ENCODE data around the gene SLC49A4. TPM values are rescaled to one million over a fixed set of nuclear protein-coding genes. Genes with fewer than 3 reads are reported as not detected.

SLC49A4 gene
- total RNA-seq, 4 donors from 2014 or later = 28.0 to 41.8 (median 37.9) TPM

DNA sequence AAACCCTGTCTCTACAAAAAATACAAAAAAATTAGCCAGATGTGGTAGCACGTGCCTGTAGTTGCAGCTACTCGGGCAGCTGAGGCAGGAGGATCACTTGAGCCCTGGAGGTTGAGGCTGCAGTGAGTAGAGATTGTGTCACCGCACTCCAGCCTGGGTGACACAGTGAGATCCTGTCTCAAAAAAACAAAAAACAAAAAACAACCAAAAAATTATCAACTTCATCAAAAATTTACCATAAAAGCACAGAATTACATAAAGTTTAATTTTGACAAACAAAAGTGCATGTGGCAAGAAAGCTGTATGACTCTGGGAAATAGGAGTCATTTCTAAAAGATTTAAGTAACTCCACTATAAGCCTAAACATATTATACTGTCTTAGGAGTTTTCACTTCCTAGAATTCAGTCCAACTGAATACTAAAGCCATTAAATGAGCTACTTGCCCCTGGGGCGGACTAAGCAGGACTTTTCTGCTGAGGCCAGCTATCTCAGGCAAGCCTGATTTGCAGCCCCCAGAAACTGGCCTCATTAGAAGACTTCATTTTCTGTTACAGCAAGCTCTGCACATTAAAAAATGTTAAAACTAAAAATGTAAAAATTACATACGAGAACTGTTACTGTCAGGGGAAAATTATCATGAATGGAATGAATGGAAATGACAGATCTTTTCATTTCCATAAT lies 24.2 kb upstream of the SLC49A4 start:
- 83 to 90% methylated on average over 5 of the region's 5 CpGs for WGBS, 2 donors
- no peak for TF ChIP-seq POLR2A (IDR thresholded peaks at IDR 0.05)
- TF ChIP-seq, protein P1, sequence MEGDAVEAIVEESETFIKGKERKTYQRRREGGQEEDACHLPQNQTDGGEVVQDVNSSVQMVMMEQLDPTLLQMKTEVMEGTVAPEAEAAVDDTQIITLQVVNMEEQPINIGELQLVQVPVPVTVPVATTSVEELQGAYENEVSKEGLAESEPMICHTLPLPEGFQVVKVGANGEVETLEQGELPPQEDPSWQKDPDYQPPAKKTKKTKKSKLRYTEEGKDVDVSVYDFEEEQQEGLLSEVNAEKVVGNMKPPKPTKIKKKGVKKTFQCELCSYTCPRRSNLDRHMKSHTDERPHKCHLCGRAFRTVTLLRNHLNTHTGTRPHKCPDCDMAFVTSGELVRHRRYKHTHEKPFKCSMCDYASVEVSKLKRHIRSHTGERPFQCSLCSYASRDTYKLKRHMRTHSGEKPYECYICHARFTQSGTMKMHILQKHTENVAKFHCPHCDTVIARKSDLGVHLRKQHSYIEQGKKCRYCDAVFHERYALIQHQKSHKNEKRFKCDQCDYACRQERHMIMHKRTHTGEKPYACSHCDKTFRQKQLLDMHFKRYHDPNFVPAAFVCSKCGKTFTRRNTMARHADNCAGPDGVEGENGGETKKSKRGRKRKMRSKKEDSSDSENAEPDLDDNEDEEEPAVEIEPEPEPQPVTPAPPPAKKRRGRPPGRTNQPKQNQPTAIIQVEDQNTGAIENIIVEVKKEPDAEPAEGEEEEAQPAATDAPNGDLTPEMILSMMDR (IDR thresholded peaks at IDR 0.05) = no peak
- no peak overlapping the region for H3K4me3 ChIP-seq (ENCODE audit: low read depth, poor library complexity, severe bottlenecking)
- intact Hi-C loops (cut with DNase I; ENCODE audit: low total_unique reads) = no loop called here
- DNase-seq (ENCODE audit: low spot score in 2 of 2) = no peak

DNA sequence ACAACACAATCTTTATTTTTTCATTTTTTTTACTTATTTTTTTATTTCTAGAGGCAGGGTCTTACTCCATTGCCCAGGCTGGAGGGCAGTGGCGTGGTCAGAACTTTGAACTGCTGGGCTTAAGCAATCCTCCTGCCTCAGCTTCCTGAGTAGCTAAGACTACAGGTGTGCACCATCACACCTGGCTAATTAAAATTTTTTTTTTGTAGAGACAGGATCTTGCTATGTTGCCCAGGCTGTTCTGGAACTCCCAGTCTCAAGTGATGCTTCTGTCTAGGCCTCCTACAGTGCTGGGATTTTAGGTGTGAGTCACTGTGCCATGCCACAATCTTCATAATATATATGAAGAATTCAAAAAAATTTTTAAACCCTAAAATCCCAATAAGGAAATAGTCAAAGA lies 22.0 kb upstream of the SLC49A4 start:
- H3K4me3 ChIP-seq (ENCODE audit: low read depth, poor library complexity, severe bottlenecking) = no peak overlapping the region
- TF ChIP-seq, protein P1 (IDR thresholded peaks at IDR 0.05) = no peak
- TF ChIP-seq POLR2A (IDR thresholded peaks at IDR 0.05) = no peak
- no peak for DNase-seq (ENCODE audit: low spot score in 2 of 2)
- WGBS, 2 donors = 97% methylated on average over 1 of the region's 1 CpG
- intact Hi-C loops (cut with DNase I; ENCODE audit: low total_unique reads) = no loop called here

DNA sequence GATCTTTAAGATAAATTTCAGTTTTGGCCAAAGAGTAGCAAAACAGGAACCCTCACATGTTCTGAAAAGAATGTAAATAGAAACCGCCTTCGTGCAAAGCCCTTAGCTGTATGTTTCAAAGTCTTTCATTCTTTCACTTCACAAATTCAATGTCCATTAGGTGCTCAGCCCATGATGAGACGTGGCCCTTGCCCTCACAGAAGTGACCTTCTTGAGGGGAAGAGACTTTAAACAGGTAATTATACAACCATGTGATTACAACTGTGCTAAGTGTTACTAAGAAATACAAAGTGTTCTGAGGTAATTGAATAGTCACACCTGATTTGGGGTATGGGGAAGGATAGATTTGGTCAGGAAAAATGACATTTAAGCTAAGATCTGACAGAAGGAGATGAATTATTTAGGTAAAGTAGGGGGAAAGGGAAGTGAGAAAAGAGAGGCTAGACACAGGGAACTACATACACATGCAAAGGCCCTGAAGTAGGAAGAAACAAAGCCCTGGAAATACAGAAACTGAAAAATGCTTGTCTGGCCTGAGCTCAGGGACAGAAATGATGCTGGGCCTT lies 20.8 kb upstream of the SLC49A4 start:
- 87% methylated on average over 3 of the region's 3 CpGs for WGBS, 2 donors
- TF ChIP-seq, protein P1 (IDR thresholded peaks at IDR 0.05) = no peak
- no peak for TF ChIP-seq POLR2A (IDR thresholded peaks at IDR 0.05)
- DNase-seq (ENCODE audit: low spot score in 2 of 2) = no peak
- no peak overlapping the region for H3K4me3 ChIP-seq (ENCODE audit: low read depth, poor library complexity, severe bottlenecking)
- intact Hi-C loops (cut with DNase I; ENCODE audit: low total_unique reads) = no loop called here

DNA sequence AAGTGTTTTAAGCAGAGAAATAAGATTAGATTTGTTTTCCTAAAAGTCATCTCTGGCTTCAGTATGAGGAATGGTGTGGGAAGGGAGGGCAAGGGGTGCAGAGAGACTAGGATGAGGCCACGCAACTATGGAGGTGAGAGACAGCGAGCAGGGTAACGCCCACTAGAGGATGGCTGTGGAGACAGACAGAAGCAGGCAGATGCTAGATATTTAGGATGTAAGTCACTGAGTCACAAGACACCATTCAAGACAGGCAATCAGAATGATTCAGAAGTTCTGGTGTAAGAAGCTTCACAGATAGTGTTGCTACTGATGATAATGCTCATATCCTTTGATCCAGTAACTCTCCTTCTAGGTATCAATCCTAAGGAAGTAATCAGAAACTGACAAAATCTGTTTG lies 20.3 kb upstream of the SLC49A4 start:
- DNase-seq (ENCODE audit: low spot score in 2 of 2) = no peak
- no peak for TF ChIP-seq POLR2A (IDR thresholded peaks at IDR 0.05)
- TF ChIP-seq, protein P1 (IDR thresholded peaks at IDR 0.05) = no peak
- intact Hi-C loops (cut with DNase I; ENCODE audit: low total_unique reads) = no loop called here
- WGBS, 2 donors = 92 to 94% methylated on average over 3 of the region's 3 CpGs
- no peak overlapping the region for H3K4me3 ChIP-seq (ENCODE audit: low read depth, poor library complexity, severe bottlenecking)

DNA sequence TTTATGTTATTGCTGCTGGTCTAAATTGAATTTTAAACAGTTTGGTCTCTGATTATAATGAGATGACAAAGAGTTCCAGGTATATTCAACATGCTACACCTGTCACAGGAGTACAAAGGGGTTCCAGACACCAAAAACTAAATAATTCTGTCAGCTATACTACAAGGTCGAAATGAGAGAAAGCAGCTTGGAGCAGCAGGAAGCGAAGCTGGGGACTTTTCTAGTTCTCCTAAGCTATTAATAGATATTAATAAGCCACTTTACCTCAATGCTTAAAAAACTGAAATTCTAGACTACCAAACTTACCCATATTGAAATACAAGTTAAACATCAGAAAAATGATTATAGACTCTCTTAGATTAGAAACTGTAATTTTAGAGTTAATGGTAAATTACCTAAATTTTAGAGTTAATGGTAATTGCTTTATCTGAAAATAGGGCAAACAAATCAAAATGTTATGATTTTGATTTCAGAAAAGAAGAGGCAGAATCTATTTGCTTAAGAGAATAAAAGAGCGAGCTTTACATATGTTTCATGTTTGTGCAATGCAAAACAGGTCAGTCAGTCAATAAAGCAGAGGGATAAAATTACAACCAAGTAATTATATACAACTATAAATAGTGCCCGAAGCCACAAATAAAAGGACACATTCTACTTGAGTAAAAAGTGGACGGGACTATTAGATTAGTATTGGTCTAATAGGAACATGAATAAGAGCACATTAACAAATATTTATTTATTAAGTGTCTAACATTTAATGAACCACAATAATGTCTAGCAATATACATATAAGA lies 18.0 kb upstream of the SLC49A4 start:
- WGBS, 2 donors = 67 to 79% methylated on average over 5 of the region's 5 CpGs
- DNase-seq (ENCODE audit: low spot score in 2 of 2) = no peak
- H3K4me3 ChIP-seq (ENCODE audit: low read depth, poor library complexity, severe bottlenecking) = no peak overlapping the region
- intact Hi-C loops (cut with DNase I; ENCODE audit: low total_unique reads) = no loop called here
- no peak for TF ChIP-seq POLR2A (IDR thresholded peaks at IDR 0.05)
- TF ChIP-seq, protein P1 (IDR thresholded peaks at IDR 0.05) = no peak

Measured in lower leg skin (tissue), 4 donors.